ENCODE data around the gene TCF12. TPM values are rescaled to one million over a fixed set of nuclear protein-coding genes. Genes with fewer than 3 reads are reported as not detected.
"Not testable (repeated sequence)": the region's sequence is repeated elsewhere in the genome, so short reads cannot be mapped to it uniquely, and the experiment has no call there.

TCF12 gene
- total RNA-seq, 4 donors from 2014 or later, result 50.5 to 117 (median 89.8) TPM

DNA sequence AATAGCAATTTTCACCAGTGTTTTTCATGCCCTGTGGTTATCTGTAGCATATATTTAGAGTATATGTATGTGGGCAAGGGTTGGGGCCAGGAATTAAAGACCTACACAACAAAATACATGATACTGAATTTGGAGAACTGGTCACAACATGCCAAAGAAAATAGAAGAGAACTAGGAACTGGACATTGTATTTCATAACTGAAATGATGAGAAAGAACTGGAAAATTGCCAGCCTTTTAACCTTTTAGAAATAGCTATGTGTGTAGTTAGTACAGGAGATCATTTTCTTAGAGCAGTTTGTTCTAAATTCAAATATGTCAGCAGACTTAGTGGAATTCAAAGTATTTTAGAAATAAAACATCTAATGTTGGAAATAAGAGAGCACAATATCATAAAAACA is 230.8 kb downstream of the TCF12 start:
- DNase-seq (ENCODE audit: low spot score in 2 of 2), result no peak
- TF ChIP-seq, protein P1, sequence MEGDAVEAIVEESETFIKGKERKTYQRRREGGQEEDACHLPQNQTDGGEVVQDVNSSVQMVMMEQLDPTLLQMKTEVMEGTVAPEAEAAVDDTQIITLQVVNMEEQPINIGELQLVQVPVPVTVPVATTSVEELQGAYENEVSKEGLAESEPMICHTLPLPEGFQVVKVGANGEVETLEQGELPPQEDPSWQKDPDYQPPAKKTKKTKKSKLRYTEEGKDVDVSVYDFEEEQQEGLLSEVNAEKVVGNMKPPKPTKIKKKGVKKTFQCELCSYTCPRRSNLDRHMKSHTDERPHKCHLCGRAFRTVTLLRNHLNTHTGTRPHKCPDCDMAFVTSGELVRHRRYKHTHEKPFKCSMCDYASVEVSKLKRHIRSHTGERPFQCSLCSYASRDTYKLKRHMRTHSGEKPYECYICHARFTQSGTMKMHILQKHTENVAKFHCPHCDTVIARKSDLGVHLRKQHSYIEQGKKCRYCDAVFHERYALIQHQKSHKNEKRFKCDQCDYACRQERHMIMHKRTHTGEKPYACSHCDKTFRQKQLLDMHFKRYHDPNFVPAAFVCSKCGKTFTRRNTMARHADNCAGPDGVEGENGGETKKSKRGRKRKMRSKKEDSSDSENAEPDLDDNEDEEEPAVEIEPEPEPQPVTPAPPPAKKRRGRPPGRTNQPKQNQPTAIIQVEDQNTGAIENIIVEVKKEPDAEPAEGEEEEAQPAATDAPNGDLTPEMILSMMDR (IDR thresholded peaks at IDR 0.05), result no peak
- no peak for TF ChIP-seq POLR2A (IDR thresholded peaks at IDR 0.05)
- intact Hi-C loops (cut with DNase I; ENCODE audit: low total_unique reads), result loop anchor here (5.0 kb wide), 1 partner anchor 158 kb away; no protein-coding TSS in a partner anchor
- H3K4me3 ChIP-seq (ENCODE audit: low read depth, poor library complexity, severe bottlenecking), result no peak overlapping the region

DNA sequence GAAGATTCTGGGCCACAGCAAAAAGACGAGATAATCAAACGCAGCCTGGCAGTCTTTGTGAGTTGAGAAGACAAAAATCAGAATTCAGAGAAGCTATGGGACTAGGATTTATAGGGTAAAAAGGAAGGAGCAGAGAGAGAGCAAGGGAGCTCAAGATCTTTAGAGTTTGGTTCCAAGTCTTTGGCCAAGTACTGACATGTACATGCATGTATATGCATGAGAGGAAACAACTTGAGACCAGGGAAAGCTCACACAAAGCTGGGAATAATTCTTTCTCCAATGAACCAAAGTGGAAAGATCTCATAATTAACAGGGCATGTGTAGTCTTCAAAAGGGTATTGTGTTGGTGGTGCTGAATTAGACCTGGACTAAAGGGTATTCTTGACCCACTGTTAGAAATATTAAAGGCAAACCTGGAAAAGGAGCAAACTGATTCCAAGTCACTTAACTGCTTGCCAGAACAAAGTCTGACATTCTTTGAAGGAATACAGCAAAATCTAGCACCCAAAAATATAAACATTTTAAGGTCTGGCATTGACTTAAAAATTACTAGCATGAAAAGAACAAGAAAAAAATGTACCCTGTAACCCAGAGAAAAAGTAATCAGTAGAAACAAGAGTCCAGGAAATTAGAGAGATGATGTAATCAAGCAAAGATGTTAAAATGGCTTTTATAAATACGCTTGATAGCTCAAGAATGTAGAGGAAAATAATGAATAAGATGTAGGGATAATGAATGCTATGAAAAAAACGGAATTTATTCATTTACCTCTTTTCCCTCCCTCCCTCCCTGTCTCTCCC is 231.8 kb downstream of the TCF12 start:
- TF ChIP-seq, protein P1 (IDR thresholded peaks at IDR 0.05), result no peak
- TF ChIP-seq POLR2A (IDR thresholded peaks at IDR 0.05), result no peak
- intact Hi-C loops (cut with DNase I; ENCODE audit: low total_unique reads), result no loop called here
- H3K4me3 ChIP-seq (ENCODE audit: low read depth, poor library complexity, severe bottlenecking), result no peak overlapping the region
- 73% methylated on average over 4 of the region's 4 CpGs for WGBS, 2 donors
- DNase-seq (ENCODE audit: low spot score in 2 of 2), result no peak

DNA sequence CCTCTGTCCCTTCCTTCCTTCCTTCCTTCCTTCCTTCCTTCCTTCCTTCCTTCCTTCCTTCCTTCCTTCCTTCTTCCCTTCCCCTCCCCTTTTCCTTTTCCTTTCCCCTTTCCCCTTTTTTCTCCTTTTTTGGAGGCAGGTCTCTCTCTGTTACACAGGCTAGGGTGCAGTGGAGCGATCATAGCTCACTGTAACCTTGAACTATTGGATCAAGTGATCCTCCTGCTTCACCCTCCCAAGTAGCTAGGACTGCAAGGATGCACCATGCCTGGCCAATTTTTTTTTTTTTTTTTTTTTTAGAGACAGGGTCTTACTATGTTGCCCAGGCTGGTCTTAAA is 232.4 kb downstream of the TCF12 start:
- intact Hi-C loops (cut with DNase I; ENCODE audit: low total_unique reads), result not testable (repeated sequence)

DNA sequence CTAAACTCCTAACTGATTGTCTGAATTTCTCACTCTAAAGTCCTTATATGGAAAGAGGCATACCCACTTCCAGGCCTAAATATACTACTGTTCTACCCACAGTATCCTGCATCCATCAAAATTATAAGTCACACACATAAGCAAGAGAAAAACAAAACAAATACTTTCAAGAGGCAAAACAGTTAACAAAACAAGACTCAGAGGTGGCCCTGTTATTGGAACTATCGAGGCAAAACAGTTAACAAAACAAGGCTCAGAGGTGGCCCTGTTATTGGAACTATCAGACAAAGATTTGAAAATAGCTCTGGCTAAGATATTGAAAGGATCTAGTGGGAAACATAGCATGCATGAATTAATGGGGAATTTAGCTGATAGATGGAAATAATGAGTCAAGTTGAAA is 233.7 kb downstream of the TCF12 start:
- intact Hi-C loops (cut with DNase I; ENCODE audit: low total_unique reads), result no loop called here
- no peak overlapping the region for H3K4me3 ChIP-seq (ENCODE audit: low read depth, poor library complexity, severe bottlenecking)
- WGBS, 2 donors, result 89 to 100% methylated on average over 1 of the region's 1 CpG
- no peak for DNase-seq (ENCODE audit: low spot score in 2 of 2)
- TF ChIP-seq POLR2A (IDR thresholded peaks at IDR 0.05), result no peak
- TF ChIP-seq, protein P1 (IDR thresholded peaks at IDR 0.05), result no peak

More for the DNA sequence above, 232.4 kb downstream of the TCF12 start:
- DNase-seq (ENCODE audit: low spot score in 2 of 2); H3K4me3 ChIP-seq (ENCODE audit: low read depth, poor library complexity, severe bottlenecking): not testable (repeated sequence)
- 88 to 100% methylated on average over 1 of the region's 1 CpG for WGBS, 2 donors

DNA sequence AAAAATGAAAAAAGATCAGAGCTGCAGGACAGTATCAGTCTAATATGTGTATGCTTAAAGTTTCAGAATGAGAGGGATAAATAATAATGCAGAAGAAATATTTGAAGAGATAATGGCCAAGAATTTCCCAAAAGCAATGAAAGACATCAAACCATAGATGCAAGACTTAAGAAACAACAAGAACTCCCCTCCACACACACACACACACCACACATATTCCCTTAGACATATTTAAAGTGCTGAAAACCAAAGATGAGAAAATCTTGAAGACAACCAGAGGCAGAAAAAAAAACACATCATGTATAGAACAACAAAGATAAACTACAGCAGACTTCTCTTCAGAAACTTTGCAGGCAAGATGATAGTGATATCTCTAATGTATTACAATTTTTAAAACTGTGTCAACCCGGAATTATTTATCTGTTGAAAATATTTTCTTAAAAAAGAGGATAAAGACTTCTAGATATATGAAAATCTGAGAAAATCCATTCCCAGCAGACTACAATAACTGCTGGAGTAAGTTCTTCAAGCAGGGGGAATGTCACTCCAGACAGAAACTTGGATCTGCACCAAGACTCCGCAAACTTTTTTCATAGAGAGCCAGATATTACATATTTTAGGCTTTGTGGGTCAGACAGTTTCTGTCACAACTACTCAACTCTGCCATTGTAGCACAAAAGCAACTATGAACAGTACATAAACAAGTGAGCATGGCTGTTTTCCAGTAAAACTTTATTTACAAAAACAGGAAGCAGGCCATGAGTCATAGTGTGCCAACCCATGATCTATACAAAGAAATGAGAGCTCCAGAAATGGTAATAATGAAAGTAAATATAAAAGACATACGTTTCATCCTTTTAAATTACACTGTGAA is 234.5 kb downstream of the TCF12 start:
- no peak overlapping the region for H3K4me3 ChIP-seq (ENCODE audit: low read depth, poor library complexity, severe bottlenecking)
- TF ChIP-seq POLR2A (IDR thresholded peaks at IDR 0.05), result no peak
- TF ChIP-seq, protein P1 (IDR thresholded peaks at IDR 0.05), result no peak
- 72 to 73% methylated on average over 3 of the region's 3 CpGs for WGBS, 2 donors

DNA sequence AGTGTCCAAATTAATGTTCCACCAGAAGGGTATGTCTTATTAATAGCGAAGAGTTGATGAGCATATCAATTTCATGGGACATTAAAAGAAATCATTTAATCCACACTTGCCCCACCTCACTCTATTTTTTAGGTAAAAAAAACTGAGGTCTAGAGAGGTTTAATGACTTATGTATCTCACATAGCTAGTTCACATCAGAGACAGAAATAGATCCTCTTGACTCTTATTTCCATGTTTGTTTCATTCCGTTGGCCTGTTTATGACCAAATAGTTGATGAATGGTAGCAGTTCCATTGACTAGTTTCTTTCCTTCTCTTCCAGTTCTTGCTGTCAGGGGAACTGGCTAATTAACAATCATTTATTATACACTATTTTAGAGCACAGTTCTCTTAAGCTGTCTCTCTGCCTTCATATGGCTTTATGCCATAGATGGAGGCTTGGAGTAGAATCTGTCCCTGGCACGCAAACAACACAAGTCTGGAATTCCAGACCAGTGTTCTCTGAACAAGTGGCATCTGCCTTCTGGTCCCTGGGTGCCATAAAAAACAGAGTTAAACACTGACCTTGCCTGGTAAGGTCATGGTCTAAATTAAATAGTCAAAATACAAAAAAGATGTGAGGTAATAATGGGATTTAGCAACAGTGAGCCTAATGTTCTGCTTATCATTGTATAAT is 237.9 kb downstream of the TCF12 start:
- WGBS, 2 donors, result 30 to 34% methylated on average over 3 of the region's 3 CpGs
- TF ChIP-seq, protein P1 (IDR thresholded peaks at IDR 0.05), result no peak
- no peak for TF ChIP-seq POLR2A (IDR thresholded peaks at IDR 0.05)
- intact Hi-C loops (cut with DNase I; ENCODE audit: low total_unique reads), result no loop called here

More for the DNA sequence above, 234.5 kb downstream of the TCF12 start:
- intact Hi-C loops (cut with DNase I; ENCODE audit: low total_unique reads), result no loop called here
- DNase-seq (ENCODE audit: low spot score in 2 of 2), result no peak

More for the DNA sequence above, 237.9 kb downstream of the TCF12 start:
- no peak overlapping the region for H3K4me3 ChIP-seq (ENCODE audit: low read depth, poor library complexity, severe bottlenecking)
- no peak for DNase-seq (ENCODE audit: low spot score in 2 of 2)
